Brain microvascular endothelial cell (primary cell): Measurements from ENCODE around the gene PTPRM.

ENCODE experiments used
- DNase-seq: peaks from one replicate; pipeline ENCODE4 v3.0.0-alpha.2; 2020
- H3K27ac ChIP-seq: fragments of 250-450 bp; sonication (Bioruptor Pico); 2 replicates; pipeline ENCODE4 v1.5.1; 2020; ENCODE audit warnings: mild to moderate bottlenecking, moderate library complexity
- H3K27me3 ChIP-seq: fragments of 250-450 bp; sonication (Bioruptor Pico); replicated peaks from 2 replicates; pipeline ENCODE4 v1.5.1; 2020; ENCODE audit warnings: mild to moderate bottlenecking
- H3K36me3 ChIP-seq: fragments of 250-450 bp; sonication (Bioruptor Pico); replicated peaks from 2 replicates; pipeline ENCODE4 v1.5.1; 2020; ENCODE audit warnings: mild to moderate bottlenecking
- H3K4me3 ChIP-seq: 2 replicates; pipeline ENCODE4 v1.5.1; 2011; ENCODE audit warnings: low read depth, mild to moderate bottlenecking, control low read depth, low read length, moderate library complexity
- in situ Hi-C: cut with HindIII; loops from 2 replicates; pipeline ENCODE4 v1.10.0; 2017; ENCODE audit warnings: low sequenced_read_pairs, low pct_ligation_motif_present
- TF ChIP-seq, protein P1 (sequence below): IDR thresholded peaks from 2 replicates; pipeline ENCODE4 v1.5.1; 2011; ENCODE audit warnings: low read depth, mild to moderate bottlenecking, moderate library complexity, low read length, control low read depth, inconsistent platforms; ENCODE audit errors: missing control alignments

The PTPRM gene

DNA sequence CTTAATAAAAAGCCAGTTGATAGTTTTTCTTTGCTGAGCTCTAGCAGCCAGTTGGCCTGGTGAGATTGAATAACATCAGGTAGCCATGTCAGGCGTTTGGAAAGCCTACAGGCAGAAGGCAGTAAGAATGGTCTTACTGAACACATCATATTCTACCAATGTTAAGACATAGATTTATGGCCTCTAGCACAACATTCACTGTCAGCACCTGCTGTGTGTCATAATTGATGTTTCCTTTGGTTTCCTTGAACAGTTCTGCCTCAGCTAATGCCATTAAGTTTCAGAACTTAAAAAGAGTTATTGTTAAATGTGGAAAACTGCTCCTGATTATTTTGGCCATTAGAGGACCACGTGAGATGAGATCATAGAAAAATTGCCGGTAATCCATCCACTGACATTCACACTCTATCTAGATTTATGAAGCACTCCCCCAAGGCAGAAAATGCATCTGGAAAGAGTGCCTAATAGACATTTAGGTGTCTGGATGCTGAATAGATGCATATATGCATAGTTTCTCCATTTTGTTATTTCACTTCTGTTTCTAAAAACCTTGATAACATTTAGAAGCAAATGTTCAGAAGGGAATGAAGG, 434.7 kb downstream of the PTPRM start:
- DNase-seq: no peak
- no peak overlapping the region for H3K27ac ChIP-seq
- H3K4me3 ChIP-seq: no peak overlapping the region
- in situ Hi-C loops: no loop called here
- no peaks in the 10 kb centered on the region for H3K36me3 ChIP-seq
- TF ChIP-seq, protein P1, sequence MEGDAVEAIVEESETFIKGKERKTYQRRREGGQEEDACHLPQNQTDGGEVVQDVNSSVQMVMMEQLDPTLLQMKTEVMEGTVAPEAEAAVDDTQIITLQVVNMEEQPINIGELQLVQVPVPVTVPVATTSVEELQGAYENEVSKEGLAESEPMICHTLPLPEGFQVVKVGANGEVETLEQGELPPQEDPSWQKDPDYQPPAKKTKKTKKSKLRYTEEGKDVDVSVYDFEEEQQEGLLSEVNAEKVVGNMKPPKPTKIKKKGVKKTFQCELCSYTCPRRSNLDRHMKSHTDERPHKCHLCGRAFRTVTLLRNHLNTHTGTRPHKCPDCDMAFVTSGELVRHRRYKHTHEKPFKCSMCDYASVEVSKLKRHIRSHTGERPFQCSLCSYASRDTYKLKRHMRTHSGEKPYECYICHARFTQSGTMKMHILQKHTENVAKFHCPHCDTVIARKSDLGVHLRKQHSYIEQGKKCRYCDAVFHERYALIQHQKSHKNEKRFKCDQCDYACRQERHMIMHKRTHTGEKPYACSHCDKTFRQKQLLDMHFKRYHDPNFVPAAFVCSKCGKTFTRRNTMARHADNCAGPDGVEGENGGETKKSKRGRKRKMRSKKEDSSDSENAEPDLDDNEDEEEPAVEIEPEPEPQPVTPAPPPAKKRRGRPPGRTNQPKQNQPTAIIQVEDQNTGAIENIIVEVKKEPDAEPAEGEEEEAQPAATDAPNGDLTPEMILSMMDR: no peak
- no peaks in the 10 kb centered on the region for H3K27me3 ChIP-seq

DNA sequence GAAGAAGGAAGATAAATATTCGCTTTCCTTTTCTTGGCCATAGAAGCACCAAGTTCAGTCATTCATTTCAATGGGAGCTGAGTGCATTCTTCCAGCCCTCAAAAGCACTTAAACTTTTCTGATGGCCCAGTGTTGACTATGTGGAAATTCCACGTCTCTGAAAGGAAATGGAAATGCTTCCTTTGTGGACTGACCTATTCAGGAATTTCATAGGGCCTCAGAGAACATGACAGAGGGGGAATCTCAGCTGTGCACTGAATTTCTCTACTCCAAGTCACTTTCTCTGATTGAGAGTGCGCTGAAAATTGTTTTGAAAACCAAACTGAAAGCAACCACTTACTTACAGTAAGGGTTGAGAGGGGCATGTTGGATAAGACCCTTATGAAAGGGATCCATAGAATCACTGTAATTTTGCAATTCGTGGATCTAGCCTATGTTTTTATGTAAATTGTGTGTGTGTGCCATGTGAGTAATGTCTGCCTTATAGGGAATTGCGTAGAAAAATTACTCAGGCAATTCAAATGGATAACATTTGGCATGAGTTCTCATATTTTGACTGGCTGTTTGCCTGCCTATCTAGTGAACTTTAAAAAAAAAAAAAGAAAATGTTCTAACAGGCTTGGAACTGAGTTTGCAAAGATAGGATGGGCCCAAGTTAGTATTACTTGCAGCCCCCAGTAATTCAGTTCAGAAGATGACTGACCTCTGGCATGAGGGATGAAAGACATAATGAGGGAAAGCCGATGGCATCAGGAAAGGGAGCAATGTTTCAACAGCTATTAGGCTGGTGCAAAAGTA, 437.0 kb downstream of the PTPRM start:
- peak; percentile 31 for DNase-seq
- peak overlapping the region; percentile 18 for H3K27ac ChIP-seq
- no peaks in the 10 kb centered on the region for H3K27me3 ChIP-seq
- in situ Hi-C loops: no loop called here
- no peaks in the 10 kb centered on the region for H3K36me3 ChIP-seq
- no peak overlapping the region for H3K4me3 ChIP-seq
- TF ChIP-seq, protein P1: no peak

DNA sequence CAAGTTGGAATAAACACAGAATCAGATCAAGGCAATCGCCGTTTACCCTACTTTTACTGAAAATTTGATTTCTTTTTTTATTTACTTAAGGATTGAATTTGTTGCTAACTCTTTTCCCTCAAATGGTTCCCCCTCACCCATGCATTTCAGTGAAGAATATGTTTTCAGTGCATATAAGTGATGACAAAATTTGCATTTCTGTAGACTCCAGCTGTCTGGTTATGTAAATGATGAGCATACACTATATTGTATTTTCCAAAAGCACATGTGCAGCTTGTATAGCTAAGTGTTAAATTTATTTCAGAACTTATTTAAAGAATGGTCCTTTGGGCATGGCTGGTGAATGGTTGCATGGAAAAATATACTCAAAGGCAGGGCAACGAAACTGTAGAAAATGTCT, 437.7 kb downstream of the PTPRM start:
- Histone ChIP-seq H3K27ac (no peak overlapping the region), H3K36me3 (no peaks in the 10 kb centered on the region), H3K27me3 (no peaks in the 10 kb centered on the region), H3K4me3 (no peak overlapping the region)
- TF ChIP-seq, protein P1: no peak
- in situ Hi-C loops: no loop called here
- no peak for DNase-seq

DNA sequence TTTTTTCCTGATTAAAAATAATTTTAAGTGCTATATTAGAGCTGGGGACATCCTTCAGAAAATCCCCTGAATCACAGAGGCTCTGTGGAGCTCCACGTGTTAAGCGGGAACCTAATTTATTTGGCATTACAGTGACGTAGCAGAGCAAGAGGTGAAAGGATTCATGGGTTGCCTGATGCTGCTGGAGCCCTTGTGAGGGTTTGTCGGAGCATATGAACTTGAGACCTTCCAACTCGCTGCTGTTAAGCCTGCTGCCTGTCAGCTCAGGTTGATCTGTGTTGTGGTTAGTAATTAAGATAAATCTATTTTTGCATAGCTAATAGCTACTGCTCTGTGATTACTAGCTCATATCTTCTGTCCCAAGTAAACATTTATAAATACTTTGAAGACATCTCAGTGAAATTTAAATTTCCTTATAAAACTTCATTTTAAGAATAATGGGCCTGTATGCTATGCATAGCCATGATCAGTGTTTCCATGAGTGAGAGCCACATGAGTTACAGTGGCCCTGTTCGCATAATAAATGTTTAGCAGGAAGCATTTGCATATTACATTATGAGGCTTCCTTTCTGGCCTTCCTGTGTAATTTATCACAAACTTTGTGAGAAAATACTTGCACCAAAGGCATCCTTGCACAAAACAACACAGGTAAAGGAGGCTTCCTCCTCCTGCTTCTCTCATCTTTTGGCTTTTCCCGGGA, 438.9 kb downstream of the PTPRM start:
- Histone ChIP-seq H3K4me3 (no peak overlapping the region), H3K27ac (no peak overlapping the region), H3K36me3 (no peaks in the 10 kb centered on the region), H3K27me3 (no peaks in the 10 kb centered on the region)
- no peak for DNase-seq
- TF ChIP-seq, protein P1: no peak
- in situ Hi-C loops: no loop called here

DNA sequence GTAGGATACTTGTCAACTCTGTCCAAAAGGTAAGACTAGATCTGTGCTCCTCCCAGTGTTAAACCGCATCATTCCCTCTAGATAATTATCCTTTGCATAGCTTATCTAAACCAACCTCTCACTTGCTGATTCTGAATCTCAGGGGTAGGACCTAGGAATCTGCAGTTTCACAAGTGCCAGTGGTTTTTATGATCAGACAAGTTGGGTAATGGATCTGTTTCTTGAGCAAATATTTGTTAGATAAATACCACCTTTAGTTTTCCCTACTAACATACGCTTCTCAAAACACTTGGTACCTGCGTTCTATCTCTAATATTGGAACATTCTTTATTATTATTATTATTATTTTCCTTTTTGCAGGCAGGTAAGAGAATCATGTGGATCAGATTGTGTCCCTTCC, 439.9 kb downstream of the PTPRM start:
- TF ChIP-seq, protein P1: no peak
- in situ Hi-C loops: no loop called here
- H3K4me3 ChIP-seq: no peak overlapping the region
- H3K36me3 ChIP-seq: no peaks in the 10 kb centered on the region
- DNase-seq: no peak
- H3K27ac ChIP-seq: no peak overlapping the region
- no peaks in the 10 kb centered on the region for H3K27me3 ChIP-seq
